HepG2 (cell line): Measurements from ENCODE around the gene PRSS1. TPM values are rescaled to one million over a fixed set of nuclear protein-coding genes. Genes with fewer than 3 reads are reported as not detected.

Experiments used
- ATAC-seq: fragments of 200-7000 bp; cut with Tn5 transposase; 3 replicates; pipeline ENCODE4 v1.9.1; 2020; ENCODE audit warnings: mild to moderate bottlenecking, moderate library complexity
- BruUV-seq: library from RNA; stranded (reverse); fragments of 400-500 nt; replicated peaks from 2 replicates; lab custom pipeline; 2021; lab: Mats Ljungman, UMichigan
- CTCF ChIA-PET: fragments of 300-600 bp; formaldehyde crosslinking; extraction: SDS; loops from one replicate; lab custom pipeline; 2021; ENCODE audit warnings: low total read pairs, inconsistent platforms, low intra/inter-chr PET ratio; lab: Yijun Ruan, JAX
- POLR2A ChIA-PET: fragments of 350-600 bp; sonication (Branson Sonifier 250); formaldehyde crosslinking; loops from one replicate; lab custom pipeline; 2020; ENCODE audit warnings: antibody characterized with exemption, inconsistent platforms; lab: Yijun Ruan, JAX
- DNase-seq: peaks from one replicate; pipeline ENCODE4 v3.0.0-alpha.2; 2015; ENCODE audit warnings: low spot score
- FAIRE-seq: peaks from 3 replicates; lab custom pipeline; 2011; peaks lifted over from hg19 to GRCh38; lab: Jason Lieb, UNC
- H2AFZ ChIP-seq: one replicate; pipeline ENCODE4 v1.6.1; 2011; ENCODE audit warnings: low read length, inconsistent platforms
- H3K27ac ChIP-seq: fragments of 300-600 bp; 3 replicates; pipeline ENCODE4 v1.8.0; 2011; ENCODE audit warnings: mixed run types, mild to moderate bottlenecking, mixed read lengths, low read length, inconsistent platforms; ENCODE audit not compliant: insufficient read depth; ENCODE audit errors: extremely low read length
- H3K27me3 ChIP-seq, 2 experiments: fragments of 200-600 bp in 1 of 2; 2 replicates in 1 of 2; 3 replicates in 1 of 2; pipeline versions ENCODE4 v1.6.0 to v1.8.0; 2011; ENCODE audit warnings: low read length in 2 of 2, mild to moderate bottlenecking in 2 of 2, moderate library complexity in 2 of 2, inconsistent platforms in 1 of 2; ENCODE audit not compliant: insufficient read depth in 2 of 2, control insufficient read depth in 1 of 2
- H3K36me3 ChIP-seq, 2 experiments: fragments of 200-600 bp in 1 of 2; replicated peaks in 1 of 2; 2 replicates in 1 of 2; 3 replicates in 1 of 2; pipeline versions ENCODE4 v1.5.1 to v1.8.0; 2011; ENCODE audit warnings: low read length in 2 of 2, inconsistent platforms in 1 of 2; ENCODE audit not compliant: insufficient read depth in 2 of 2, control insufficient read depth in 1 of 2
- H3K4me1 ChIP-seq: 2 replicates; pipeline ENCODE4 v1.5.1; 2012; ENCODE audit warnings: low read length, inconsistent platforms; ENCODE audit not compliant: insufficient read depth
- H3K4me2 ChIP-seq: 2 replicates; pipeline ENCODE4 v1.6.0; 2011; ENCODE audit warnings: low read depth, low read length, inconsistent platforms
- H3K4me3 ChIP-seq, 3 experiments: fragments of 200-600 bp in 1 of 3; sonication (generic), shearing (Covaris generic) in 1 of 3; replicated peaks in 1 of 3; 2 replicates each; pipeline ENCODE4 v1.5.1; 2011 to 2016; ENCODE audit warnings: low read length in 3 of 3, inconsistent platforms in 2 of 3, low read depth in 2 of 3, mild to moderate bottlenecking in 2 of 3, control low read depth in 1 of 3, mixed read lengths in 1 of 3; ENCODE audit not compliant: insufficient read depth in 1 of 3
- H3K79me2 ChIP-seq: one replicate; pipeline ENCODE4 v1.6.1; 2011; ENCODE audit warnings: low read length, inconsistent platforms; ENCODE audit not compliant: insufficient read depth
- H3K9ac ChIP-seq: 2 replicates; pipeline ENCODE4 v1.6.0; 2011; ENCODE audit warnings: mild to moderate bottlenecking, low read depth, low read length, inconsistent platforms; ENCODE audit not compliant: insufficient read depth
- H3K9me3 ChIP-seq: 2 replicates; pipeline ENCODE4 v1.5.1; 2012; ENCODE audit warnings: mild to moderate bottlenecking, low read length
- H4K20me1 ChIP-seq: 2 replicates; pipeline ENCODE4 v1.6.0; 2011; ENCODE audit warnings: inconsistent platforms, mild to moderate bottlenecking, low read length, moderate library complexity; ENCODE audit not compliant: insufficient read depth
- GLI4 ChIP-seq: sonication (generic); formaldehyde crosslinking; IDR thresholded peaks from 2 replicates; pipeline ENCODE4 v1.5.1; 2020; ENCODE audit warnings: missing genetic modification reagents, mild to moderate bottlenecking, moderate library complexity, borderline replicate concordance
- GTF2F1 ChIP-seq: fragments of 150-350 bp; IDR thresholded peaks from 2 replicates; pipeline ENCODE4 v1.6.1; 2014; ENCODE audit warnings: low read length
- ZBTB8A ChIP-seq: sonication (generic); formaldehyde crosslinking; IDR thresholded peaks from 2 replicates; pipeline ENCODE4 v1.4.0; 2020; ENCODE audit warnings: mild to moderate bottlenecking, low read depth, missing genetic modification reagents, borderline replicate concordance
- ZNF235 ChIP-seq: sonication (generic); formaldehyde crosslinking; IDR thresholded peaks from 2 replicates; pipeline ENCODE4 v1.8.1; 2023; ENCODE audit warnings: mild to moderate bottlenecking, missing genetic modification reagents, borderline replicate concordance
- ZNF3 ChIP-seq: IDR thresholded peaks from 2 replicates; pipeline ENCODE4 v1.7.0; 2017; ENCODE audit warnings: inconsistent platforms
- WGBS: methylation state at CpG from one replicate; pipeline ENCODE4 v1.1.6; 2017; ENCODE audit warnings: low lambda C conversion rate; 5-methylcytosine and 5-hydroxymethylcytosine counted together
- in situ Hi-C: cut with HindIII; loops from 2 replicates; pipeline ENCODE4 v1.10.0; 2017; ENCODE audit warnings: low pct_unique_long_range_greater_than_20kb; ENCODE audit not compliant: extremely low pct_ligation_motif_present
- intact Hi-C: fragments of 100-400 bp; cut with micrococcal nuclease; formaldehyde crosslinking; loops from one replicate; pipeline ENCODE4 v1.10.0; 2022; ENCODE audit not compliant: unreplicated experiment
- polyA plus RNA-seq, 8 experiments: library from polyadenylated mRNA; depleted of rRNA in 3 of 8; stranded (reverse) in 7 of 8; unstranded in 1 of 8; fragments of >200 nt; fragmentation: Illumina TruSeq in 4 of 8; extraction: Trizol in 4 of 8; gene quantifications; 2 replicates each; pipeline versions ENCODE4 v1.2.1 to v1.2.3, GENCODE V29; 2011 to 2016; ENCODE audit warnings: low read depth in 4 of 8, missing spikeins in 1 of 8, mixed read lengths in 1 of 8; ENCODE audit not compliant: insufficient read depth in 1 of 8
- total RNA-seq, 5 experiments: library from RNA; depleted of rRNA; stranded (reverse); fragments of >200 nt; fragmentation: Illumina TruSeq; extraction: Trizol; gene quantifications; 2 replicates each; pipeline ENCODE4 v1.2.3, GENCODE V29; 2016; ENCODE audit warnings: low read depth in 1 of 5
- TF ChIP-seq, protein P1 (sequence below): IDR thresholded peaks from 2 replicates; pipeline ENCODE4 v1.6.1; 2016; ENCODE audit warnings: low read depth

PRSS1 gene
- total and polyA plus RNA-seq, 2 of the 13 experiments (the other 11 are each of a cell fraction or from before 2014, with no cell fraction given), result not detected

DNA sequence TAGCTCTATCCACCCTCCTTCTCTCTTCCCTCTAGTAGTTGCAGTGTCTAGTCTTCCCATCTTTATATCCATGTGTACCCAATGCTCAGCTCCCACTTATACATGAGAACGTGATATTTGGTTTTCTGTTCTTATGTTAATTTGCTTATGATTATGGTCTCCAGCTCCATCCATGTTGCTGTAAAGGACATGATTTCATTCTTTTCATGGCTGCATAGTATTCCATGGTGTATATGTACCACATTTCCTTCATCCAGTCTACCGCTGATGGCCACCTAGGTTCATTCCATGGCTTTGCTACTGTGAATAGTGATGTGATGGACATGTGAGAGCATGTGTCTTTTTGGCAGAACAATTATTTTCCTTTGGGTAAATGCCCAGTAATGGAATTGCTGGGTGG, 28.0 kb downstream of the PRSS1 start:
- no TSS peak for BruUV-seq
- Histone ChIP-seq H4K20me1 (no peaks in the 10 kb centered on the region), H3K27me3 (peaks cover 0 to 4% of the 10 kb centered on the region in 2 experiments; a peak in 1 of 5 replicates), H3K36me3 (no peaks in the 10 kb centered on the region), H3K4me2 (no peak overlapping the region), H3K4me3 (no peak overlapping the region), H3K79me2 (no peaks in the 10 kb centered on the region), H3K27ac (no peak overlapping the region), H3K9me3 (no peaks in the 10 kb centered on the region), H3K4me1 (no peaks in the 10 kb centered on the region), H2AFZ (no peak overlapping the region), H3K9ac (no peak overlapping the region)
- in situ Hi-C loops (no loop called here), intact Hi-C loops (no loop called here)
- WGBS, result 19% methylated on average over 2 of the region's 2 CpGs
- TF ChIP-seq ZNF3 (CRISPR knock-in tag) (no peak), GLI4 (no peak), GTF2F1 (no peak), ZNF235 (CRISPR knock-in tag) (no peak), ZBTB8A (CRISPR knock-in tag) (no peak)
- TF ChIP-seq, protein P1, sequence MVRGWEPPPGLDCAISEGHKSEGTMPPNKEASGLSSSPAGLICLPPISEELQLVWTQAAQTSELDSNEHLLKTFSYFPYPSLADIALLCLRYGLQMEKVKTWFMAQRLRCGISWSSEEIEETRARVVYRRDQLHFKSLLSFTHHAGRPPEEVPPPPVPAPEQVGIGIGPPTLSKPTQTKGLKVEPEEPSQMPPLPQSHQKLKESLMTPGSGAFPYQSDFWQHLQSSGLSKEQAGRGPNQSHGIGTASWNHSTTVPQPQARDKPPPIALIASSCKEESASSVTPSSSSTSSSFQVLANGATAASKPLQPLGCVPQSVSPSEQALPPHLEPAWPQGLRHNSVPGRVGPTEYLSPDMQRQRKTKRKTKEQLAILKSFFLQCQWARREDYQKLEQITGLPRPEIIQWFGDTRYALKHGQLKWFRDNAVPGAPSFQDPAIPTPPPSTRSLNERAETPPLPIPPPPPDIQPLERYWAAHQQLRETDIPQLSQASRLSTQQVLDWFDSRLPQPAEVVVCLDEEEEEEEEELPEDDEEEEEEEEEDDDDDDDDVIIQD (CRISPR knock-in tag), result no peak
- POLR2A ChIA-PET, result no interaction called here
- CTCF ChIA-PET, result no interaction called here
- DNase-seq, result no peak
- FAIRE-seq, result no peak
- no peak for ATAC-seq
